SK-N-SH (cell line): ENCODE results near the gene SCN2A. TPM values are rescaled to one million over a fixed set of nuclear protein-coding genes. Genes with fewer than 3 reads are reported as not detected.

Source experiments
- CTCF ChIA-PET: fragments of 300-600, 350-600 bp; formaldehyde crosslinking; extraction: SDS; loops from one replicate; lab custom pipeline; 2021; lab: Yijun Ruan, JAX
- POLR2A ChIA-PET: fragments of 350-600 bp; sonication (Branson Sonifier 250); formaldehyde crosslinking; extraction: SDS; loops from one replicate; lab custom pipeline; 2020; ENCODE audit warnings: antibody characterized with exemption, inconsistent platforms; lab: Yijun Ruan, JAX
- DNase-seq: peaks from one replicate; pipeline ENCODE4 v3.0.0; 2012
- H2AFZ ChIP-seq: fragments of 200-600 bp; sonication (generic); 2 replicates; pipeline ENCODE4 v1.8.1; 2016; ENCODE audit warnings: antibody characterized with exemption, mild to moderate bottlenecking, low read depth
- H3F3A ChIP-seq: fragments of 200-600 bp; sonication (generic); replicated peaks from 2 replicates; pipeline ENCODE3; 2016; ENCODE audit warnings: antibody characterized with exemption, mild to moderate bottlenecking; ENCODE audit not compliant: insufficient read depth
- H3K27ac ChIP-seq, 2 experiments: fragments of 200-500 bp in 1 of 2; fragments of 200-600 bp in 1 of 2; sonication (Bioruptor generic) in 1 of 2; sonication (generic), shearing (Covaris generic) in 1 of 2; 2 replicates each; pipeline versions ENCODE4 v1.5.1 to v1.6.1; 2014 to 2016; ENCODE audit warnings: low read depth in 2 of 2, inconsistent platforms in 1 of 2, low read length in 1 of 2, mild to moderate bottlenecking in 1 of 2, mixed read lengths in 1 of 2
- H3K27me3 ChIP-seq: fragments of 200-600 bp; sonication (generic), shearing (Covaris generic); 2 replicates; pipeline ENCODE4 v1.6.1; 2016; ENCODE audit warnings: mixed run types; ENCODE audit not compliant: insufficient read depth
- H3K36me3 ChIP-seq, 2 experiments: fragments of 200-500 bp in 1 of 2; fragments of 200-600 bp in 1 of 2; sonication (Bioruptor generic) in 1 of 2; sonication (generic) in 1 of 2; replicated peaks in 1 of 2; 2 replicates each; pipeline versions ENCODE3 to v1.5.1; 2014 to 2016; ENCODE audit warnings: low read length in 1 of 2, mild to moderate bottlenecking in 1 of 2; ENCODE audit not compliant: insufficient read depth in 2 of 2, control insufficient read depth in 1 of 2
- H3K4me1 ChIP-seq, 2 experiments: fragments of 200-500 bp in 1 of 2; fragments of 200-600 bp in 1 of 2; sonication (Bioruptor generic) in 1 of 2; sonication (generic), shearing (Covaris generic) in 1 of 2; 2 replicates each; pipeline versions ENCODE4 v1.5.1 to v1.6.1; 2014 to 2016; ENCODE audit warnings: low read depth in 1 of 2, low read length in 1 of 2, mixed run types in 1 of 2; ENCODE audit not compliant: insufficient read depth in 2 of 2, control insufficient read depth in 1 of 2
- H3K4me2 ChIP-seq: fragments of 200-600 bp; sonication (generic), shearing (Covaris generic); 2 replicates; pipeline ENCODE4 v1.6.1; 2017; ENCODE audit warnings: mixed run types
- H3K4me3 ChIP-seq, 2 experiments: fragments of 200-500 bp in 1 of 2; fragments of 200-600 bp in 1 of 2; sonication (Bioruptor generic) in 1 of 2; sonication (generic), shearing (Covaris generic) in 1 of 2; 2 replicates each; pipeline versions ENCODE4 v1.5.1 to v1.8.1; 2014 to 2016; ENCODE audit warnings: low read depth in 2 of 2, inconsistent platforms in 1 of 2, low read length in 1 of 2, mild to moderate bottlenecking in 1 of 2, mixed read lengths in 1 of 2, moderate library complexity in 1 of 2
- H3K79me2 ChIP-seq: fragments of 200-600 bp; sonication (generic); 2 replicates; pipeline ENCODE4 v1.8.1; 2017; ENCODE audit warnings: mild to moderate bottlenecking; ENCODE audit not compliant: insufficient read depth
- H3K9ac ChIP-seq: fragments of 200-600 bp; sonication (generic); 2 replicates; pipeline ENCODE4 v1.6.1; 2017; ENCODE audit warnings: mixed run types
- H3K9me2 ChIP-seq: fragments of 200-600 bp; sonication (generic); 2 replicates; pipeline ENCODE4 v1.6.1; 2017; ENCODE audit warnings: mixed run types
- H3K9me3 ChIP-seq: fragments of 200-600 bp; sonication (generic); 2 replicates; pipeline ENCODE4 v1.6.1; 2017; ENCODE audit warnings: mixed run types, mild to moderate bottlenecking, moderate library complexity
- H4K20me1 ChIP-seq: fragments of 200-600 bp; sonication (generic); 2 replicates; pipeline ENCODE4 v1.6.1; 2017; ENCODE audit warnings: mild to moderate bottlenecking, mixed run types; ENCODE audit not compliant: insufficient read depth
- ELF1 ChIP-seq: IDR thresholded peaks from 2 replicates; pipeline ENCODE4 v1.4.0; 2012
- EZH2phosphoT487 ChIP-seq: fragments of 200-600 bp; sonication (generic); IDR thresholded peaks from 2 replicates; pipeline ENCODE4 v1.6.1; 2017; ENCODE audit warnings: low read depth, mixed run types, mild to moderate bottlenecking, antibody characterized with exemption, moderate library complexity, borderline replicate concordance
- FOSL2 ChIP-seq: IDR thresholded peaks from 2 replicates; pipeline ENCODE4 v1.4.0; 2012; ENCODE audit warnings: low read depth, mild to moderate bottlenecking, moderate library complexity, borderline replicate concordance
- FOXJ3 ChIP-seq: sonication (generic); formaldehyde crosslinking; IDR thresholded peaks from 2 replicates; pipeline ENCODE4 v1.5.1; 2020; ENCODE audit warnings: mild to moderate bottlenecking, missing genetic modification reagents
- MEF2A ChIP-seq: IDR thresholded peaks from 2 replicates; pipeline ENCODE4 v1.4.0; 2012; ENCODE audit warnings: low read depth, borderline replicate concordance
- RAD21 ChIP-seq: IDR thresholded peaks from 2 replicates; pipeline ENCODE4 v1.6.1; 2012; ENCODE audit warnings: mild to moderate bottlenecking, low read length
- RFX5 ChIP-seq: IDR thresholded peaks from 2 replicates; pipeline ENCODE4 v1.6.1; 2012; ENCODE audit warnings: mild to moderate bottlenecking, improper control_type of control experiment, low read length
- SMC3 ChIP-seq: IDR thresholded peaks from 2 replicates; pipeline ENCODE4 v1.6.1; 2012; ENCODE audit warnings: low read depth, low read length, improper control_type of control experiment
- TAF1 ChIP-seq: IDR thresholded peaks from 2 replicates; pipeline ENCODE4 v1.6.1; 2012; ENCODE audit warnings: low read depth, mild to moderate bottlenecking, low read length, moderate library complexity, borderline replicate concordance
- TEAD4 ChIP-seq: IDR thresholded peaks from 2 replicates; pipeline ENCODE4 v1.4.0; 2012; ENCODE audit warnings: mild to moderate bottlenecking, borderline replicate concordance; ENCODE audit not compliant: insufficient read depth
- WGBS: methylation state at CpG from one replicate; pipeline ENCODE4 v1.1.6; 2017; ENCODE audit warnings: low lambda C conversion rate; 5-methylcytosine and 5-hydroxymethylcytosine counted together
- polyA plus RNA-seq, 3 experiments: library from polyadenylated mRNA; depleted of rRNA; stranded (reverse); fragments of >200 nt; gene quantifications; 2 replicates each; pipeline ENCODE4 v1.2.3, GENCODE V29; 2012
- TF ChIP-seq, protein P1 (sequence below): IDR thresholded peaks from 2 replicates; pipeline ENCODE4 v1.4.0; 2012; ENCODE audit warnings: low read depth, borderline replicate concordance
- TF ChIP-seq, protein P2 (sequence below): IDR thresholded peaks from 2 replicates; pipeline ENCODE4 v1.4.0; 2012; ENCODE audit warnings: low read depth, borderline replicate concordance
- TF ChIP-seq, protein P3 (sequence below): IDR thresholded peaks from 2 replicates; pipeline ENCODE4; 2012
- TF ChIP-seq, protein P4 (sequence below): IDR thresholded peaks from 2 replicates; pipeline ENCODE4 v1.4.0; 2012; ENCODE audit warnings: low read depth
- TF ChIP-seq, protein P5 (sequence below): fragments of 150-350 bp; IDR thresholded peaks from 2 replicates; pipeline ENCODE4 v1.6.1; 2017; ENCODE audit warnings: antibody characterized with exemption, low read length, low read depth, borderline replicate concordance

SCN2A gene
- polyA plus RNA-seq, 1 of the 3 experiments (the other 2 are of a cell fraction) = 5.1 TPM

DNA sequence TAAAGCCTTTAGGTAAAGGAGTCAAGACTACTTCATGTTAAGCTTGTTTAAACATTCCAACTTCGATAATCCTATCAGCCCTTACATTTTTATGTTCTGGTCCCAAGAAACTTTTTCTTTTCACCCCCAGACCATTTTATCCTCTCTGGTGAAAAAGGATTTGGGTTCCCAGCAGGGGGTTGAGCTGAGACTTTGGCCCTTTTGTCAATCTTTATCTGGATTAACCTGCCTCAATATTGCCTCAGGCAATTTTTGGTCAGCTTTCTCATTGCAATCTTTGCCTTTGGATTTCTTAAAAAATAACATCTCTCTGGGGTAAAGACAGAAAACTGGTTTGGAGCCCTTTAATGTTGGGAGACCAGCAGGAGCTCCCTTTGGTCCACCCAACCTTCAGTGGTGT, 196.4 kb downstream of the SCN2A start:
- WGBS = 74% methylated on average over 1 of the region's 1 CpG

More for the DNA sequence above, 196.4 kb downstream of the SCN2A start:
- Histone ChIP-seq H3F3A (no peaks in the 10 kb centered on the region), H3K9me2 (no peaks in the 10 kb centered on the region), H3K27me3 (no peaks in the 10 kb centered on the region), H3K27ac (no peak overlapping the region), H3K4me1 (peaks cover 6 to 18% of the 10 kb centered on the region in 2 experiments; a peak in 3 of 4 replicates), H3K9me3 (no peaks in the 10 kb centered on the region), H4K20me1 (no peaks in the 10 kb centered on the region), H3K4me3 (no peak overlapping the region), H3K9ac (no peak overlapping the region), H3K4me2 (no peak overlapping the region), H3K36me3 (no peaks in the 10 kb centered on the region), H3K79me2 (no peaks in the 10 kb centered on the region), H2AFZ (no peak overlapping the region)
- POLR2A ChIA-PET = no interaction called here
- CTCF ChIA-PET = interaction anchor here (1.0 kb wide), 1 partner anchor 439 kb away, joined by 3 read pairs; no protein-coding TSS in a partner anchor
- no peak for DNase-seq
- TF ChIP-seq, protein P1, sequence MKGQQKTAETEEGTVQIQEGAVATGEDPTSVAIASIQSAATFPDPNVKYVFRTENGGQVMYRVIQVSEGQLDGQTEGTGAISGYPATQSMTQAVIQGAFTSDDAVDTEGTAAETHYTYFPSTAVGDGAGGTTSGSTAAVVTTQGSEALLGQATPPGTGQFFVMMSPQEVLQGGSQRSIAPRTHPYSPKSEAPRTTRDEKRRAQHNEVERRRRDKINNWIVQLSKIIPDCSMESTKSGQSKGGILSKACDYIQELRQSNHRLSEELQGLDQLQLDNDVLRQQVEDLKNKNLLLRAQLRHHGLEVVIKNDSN = no peak
- no peak for TF ChIP-seq TEAD4
- TF ChIP-seq, protein P2, sequence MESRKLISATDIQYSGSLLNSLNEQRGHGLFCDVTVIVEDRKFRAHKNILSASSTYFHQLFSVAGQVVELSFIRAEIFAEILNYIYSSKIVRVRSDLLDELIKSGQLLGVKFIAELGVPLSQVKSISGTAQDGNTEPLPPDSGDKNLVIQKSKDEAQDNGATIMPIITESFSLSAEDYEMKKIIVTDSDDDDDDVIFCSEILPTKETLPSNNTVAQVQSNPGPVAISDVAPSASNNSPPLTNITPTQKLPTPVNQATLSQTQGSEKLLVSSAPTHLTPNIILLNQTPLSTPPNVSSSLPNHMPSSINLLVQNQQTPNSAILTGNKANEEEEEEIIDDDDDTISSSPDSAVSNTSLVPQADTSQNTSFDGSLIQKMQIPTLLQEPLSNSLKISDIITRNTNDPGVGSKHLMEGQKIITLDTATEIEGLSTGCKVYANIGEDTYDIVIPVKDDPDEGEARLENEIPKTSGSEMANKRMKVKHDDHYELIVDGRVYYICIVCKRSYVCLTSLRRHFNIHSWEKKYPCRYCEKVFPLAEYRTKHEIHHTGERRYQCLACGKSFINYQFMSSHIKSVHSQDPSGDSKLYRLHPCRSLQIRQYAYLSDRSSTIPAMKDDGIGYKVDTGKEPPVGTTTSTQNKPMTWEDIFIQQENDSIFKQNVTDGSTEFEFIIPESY = no peak
- TF ChIP-seq, protein P3, sequence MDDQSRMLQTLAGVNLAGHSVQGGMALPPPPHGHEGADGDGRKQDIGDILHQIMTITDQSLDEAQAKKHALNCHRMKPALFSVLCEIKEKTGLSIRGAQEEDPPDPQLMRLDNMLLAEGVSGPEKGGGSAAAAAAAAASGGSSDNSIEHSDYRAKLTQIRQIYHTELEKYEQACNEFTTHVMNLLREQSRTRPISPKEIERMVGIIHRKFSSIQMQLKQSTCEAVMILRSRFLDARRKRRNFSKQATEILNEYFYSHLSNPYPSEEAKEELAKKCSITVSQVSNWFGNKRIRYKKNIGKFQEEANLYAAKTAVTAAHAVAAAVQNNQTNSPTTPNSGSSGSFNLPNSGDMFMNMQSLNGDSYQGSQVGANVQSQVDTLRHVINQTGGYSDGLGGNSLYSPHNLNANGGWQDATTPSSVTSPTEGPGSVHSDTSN = no peak
- TF ChIP-seq, protein P4, sequence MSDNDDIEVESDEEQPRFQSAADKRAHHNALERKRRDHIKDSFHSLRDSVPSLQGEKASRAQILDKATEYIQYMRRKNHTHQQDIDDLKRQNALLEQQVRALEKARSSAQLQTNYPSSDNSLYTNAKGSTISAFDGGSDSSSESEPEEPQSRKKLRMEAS = no peak
- TF ChIP-seq SMC3 = no peak
- no peak for TF ChIP-seq MEF2A
- no peak for TF ChIP-seq ELF1
- no peak for TF ChIP-seq RAD21
- TF ChIP-seq FOXJ3 (CRISPR knock-in tag) = no peak
- TF ChIP-seq EZH2phosphoT487 = no peak
- no peak for TF ChIP-seq TAF1
- no peak for TF ChIP-seq FOSL2
- TF ChIP-seq RFX5 = no peak
- TF ChIP-seq, protein P5, sequence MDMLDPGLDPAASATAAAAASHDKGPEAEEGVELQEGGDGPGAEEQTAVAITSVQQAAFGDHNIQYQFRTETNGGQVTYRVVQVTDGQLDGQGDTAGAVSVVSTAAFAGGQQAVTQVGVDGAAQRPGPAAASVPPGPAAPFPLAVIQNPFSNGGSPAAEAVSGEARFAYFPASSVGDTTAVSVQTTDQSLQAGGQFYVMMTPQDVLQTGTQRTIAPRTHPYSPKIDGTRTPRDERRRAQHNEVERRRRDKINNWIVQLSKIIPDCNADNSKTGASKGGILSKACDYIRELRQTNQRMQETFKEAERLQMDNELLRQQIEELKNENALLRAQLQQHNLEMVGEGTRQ = no peak
